Parathyroid adenoma (tissue), 2 donors: ENCODE measurements around the gene NBEA.

Experiments used
- H2AFZ ChIP-seq: fragments of 300-600 bp; sonication (generic); one replicate; pipeline ENCODE4 v1.7.0; 2017; ENCODE audit warnings: antibody characterized with exemption, mild to moderate bottlenecking
- H3K27ac ChIP-seq: fragments of 300-600 bp; sonication (generic); one replicate; pipeline ENCODE4 v1.7.0; 2017
- H3K27me3 ChIP-seq: fragments of 300-600 bp; sonication (generic); one replicate; pipeline ENCODE4 v1.7.0; 2017; ENCODE audit warnings: low read length; ENCODE audit not compliant: control insufficient read depth, insufficient read depth
- H3K36me3 ChIP-seq: fragments of 300-600 bp; sonication (generic); one replicate; pipeline ENCODE4 v1.7.0; 2017; ENCODE audit warnings: low read length; ENCODE audit not compliant: control insufficient read depth, insufficient read depth
- H3K4me1 ChIP-seq: fragments of 300-600 bp; sonication (generic); one replicate; pipeline ENCODE4 v1.7.0; 2017; ENCODE audit warnings: control low read depth
- H3K4me2 ChIP-seq: fragments of 300-600 bp; sonication (generic); one replicate; pipeline ENCODE4 v1.7.0; 2017; ENCODE audit warnings: low read length
- H3K4me3 ChIP-seq: fragments of 300-600 bp; sonication (generic); one replicate; pipeline ENCODE4 v1.7.0; 2017; ENCODE audit warnings: low read depth, low read length
- H3K79me2 ChIP-seq: fragments of 300-600 bp; sonication (generic); one replicate; pipeline ENCODE4 v1.7.0; 2017; ENCODE audit warnings: control low read depth
- H3K9ac ChIP-seq: fragments of 300-600 bp; sonication (generic); one replicate; pipeline ENCODE4 v1.7.0; 2017; ENCODE audit warnings: mild to moderate bottlenecking
- H3K9me3 ChIP-seq: fragments of 300-600 bp; sonication (generic); one replicate; pipeline ENCODE4 v1.7.0; 2017; ENCODE audit warnings: low read length; ENCODE audit not compliant: control insufficient read depth
- CTCF ChIP-seq: fragments of 300-600 bp; sonication (generic); IDR thresholded peaks from one replicate; pipeline ENCODE4 v1.7.0; 2017; ENCODE audit warnings: antibody characterized with exemption, mild to moderate bottlenecking
- donor health status: primary hyperparathyroidism.

The NBEA gene

GRCh38 chr13:35252536-35253205 is 310.6 kb downstream of the NBEA start:
- Histone ChIP-seq H3K4me2 (no peak overlapping the region), H3K36me3 (no peaks in the 10 kb centered on the region), H3K27ac (no peak overlapping the region), H3K27me3 (no peaks in the 10 kb centered on the region), H2AFZ (no peak overlapping the region), H3K9ac (no peak overlapping the region), H3K4me3 (no peak overlapping the region), H3K9me3 (no peaks in the 10 kb centered on the region), H3K4me1 (no peaks in the 10 kb centered on the region), H3K79me2 (no peaks in the 10 kb centered on the region)
- TF ChIP-seq CTCF, result no peak

GRCh38 chr13:35255241-35255640 is 313.2 kb downstream of the NBEA start:
- H3K4me2 ChIP-seq, result no peak overlapping the region
- H3K4me1 ChIP-seq, result no peaks in the 10 kb centered on the region
- H3K4me3 ChIP-seq, result no peak overlapping the region
- H3K27me3 ChIP-seq, result no peaks in the 10 kb centered on the region
- H3K36me3 ChIP-seq, result no peaks in the 10 kb centered on the region
- H3K9ac ChIP-seq, result no peak overlapping the region
- no peak overlapping the region for H3K27ac ChIP-seq
- H2AFZ ChIP-seq, result no peak overlapping the region
- no peaks in the 10 kb centered on the region for H3K79me2 ChIP-seq
- no peak for TF ChIP-seq CTCF
- no peaks in the 10 kb centered on the region for H3K9me3 ChIP-seq

- no peaks in the 10 kb centered on the region for H3K36me3 ChIP-seq
- no peaks in the 10 kb centered on the region for H3K9me3 ChIP-seq
- no peak for TF ChIP-seq CTCF
- H3K27me3 ChIP-seq, result no peaks in the 10 kb centered on the region
- H3K9ac ChIP-seq, result no peak overlapping the region
- H3K4me2 ChIP-seq, result no peak overlapping the region
- H3K27ac ChIP-seq, result no peak overlapping the region
- no peak overlapping the region for H2AFZ ChIP-seq
- H3K4me1 ChIP-seq, result no peaks in the 10 kb centered on the region
- no peak overlapping the region for H3K4me3 ChIP-seq
- no peaks in the 10 kb centered on the region for H3K79me2 ChIP-seq
Measured at GRCh38 chr13:35256459-35257148, 314.5 kb downstream of the NBEA start.

GRCh38 chr13:35260316-35260715 is 318.2 kb downstream of the NBEA start:
- H3K36me3 ChIP-seq, result no peaks in the 10 kb centered on the region
- no peaks in the 10 kb centered on the region for H3K79me2 ChIP-seq
- no peak overlapping the region for H3K4me3 ChIP-seq
- no peaks in the 10 kb centered on the region for H3K4me1 ChIP-seq
- no peak overlapping the region for H3K9ac ChIP-seq
- no peak overlapping the region for H3K4me2 ChIP-seq
- H3K27me3 ChIP-seq, result no peaks in the 10 kb centered on the region
- no peak overlapping the region for H2AFZ ChIP-seq
- H3K27ac ChIP-seq, result no peak overlapping the region
- no peaks in the 10 kb centered on the region for H3K9me3 ChIP-seq
- TF ChIP-seq CTCF, result no peak

- Histone ChIP-seq H3K9me3 (no peaks in the 10 kb centered on the region), H3K4me3 (no peak overlapping the region), H3K9ac (no peak overlapping the region), H3K79me2 (no peaks in the 10 kb centered on the region), H3K27ac (no peak overlapping the region), H2AFZ (no peak overlapping the region), H3K36me3 (no peaks in the 10 kb centered on the region), H3K27me3 (no peaks in the 10 kb centered on the region), H3K4me2 (no peak overlapping the region), H3K4me1 (no peaks in the 10 kb centered on the region)
- no peak for TF ChIP-seq CTCF
Measured at GRCh38 chr13:35266412-35266811, 324.3 kb downstream of the NBEA start.
